RWPE1 (cell line): ENCODE data around the gene COMP.

Source experiments
- CTCF ChIA-PET: fragments of 350-600 bp; sonication (Branson Sonifier 250); formaldehyde crosslinking; extraction: SDS; loops from one replicate; lab custom pipeline; 2021; lab: Yijun Ruan, JAX
- POLR2A ChIA-PET: fragments of 400-600 bp; formaldehyde crosslinking; extraction: SDS; loops from one replicate; lab custom pipeline; 2020; ENCODE audit warnings: antibody characterized with exemption; ENCODE audit not compliant: low non-redundant PET; lab: Yijun Ruan, JAX
- DNase-seq: peaks from one replicate; pipeline ENCODE4 v3.0.0; 2012; ENCODE audit warnings: low spot score
- H3K27ac ChIP-seq: fragments of 450-650 bp; 2 replicates; pipeline ENCODE4 v1.5.1; 2017
- TF ChIP-seq, protein P1 (sequence below): fragments of 450-650 bp; conservative IDR thresholded peaks from 2 replicates; pipeline ENCODE4 v1.5.1; 2017; ENCODE audit warnings: low read depth, mild to moderate bottlenecking

The COMP gene

GRCh38 chr19:18796239-18796638 is 5.1 kb upstream of the COMP start:
- CTCF ChIA-PET = no interaction called here
- no peak for DNase-seq
- TF ChIP-seq, protein P1, sequence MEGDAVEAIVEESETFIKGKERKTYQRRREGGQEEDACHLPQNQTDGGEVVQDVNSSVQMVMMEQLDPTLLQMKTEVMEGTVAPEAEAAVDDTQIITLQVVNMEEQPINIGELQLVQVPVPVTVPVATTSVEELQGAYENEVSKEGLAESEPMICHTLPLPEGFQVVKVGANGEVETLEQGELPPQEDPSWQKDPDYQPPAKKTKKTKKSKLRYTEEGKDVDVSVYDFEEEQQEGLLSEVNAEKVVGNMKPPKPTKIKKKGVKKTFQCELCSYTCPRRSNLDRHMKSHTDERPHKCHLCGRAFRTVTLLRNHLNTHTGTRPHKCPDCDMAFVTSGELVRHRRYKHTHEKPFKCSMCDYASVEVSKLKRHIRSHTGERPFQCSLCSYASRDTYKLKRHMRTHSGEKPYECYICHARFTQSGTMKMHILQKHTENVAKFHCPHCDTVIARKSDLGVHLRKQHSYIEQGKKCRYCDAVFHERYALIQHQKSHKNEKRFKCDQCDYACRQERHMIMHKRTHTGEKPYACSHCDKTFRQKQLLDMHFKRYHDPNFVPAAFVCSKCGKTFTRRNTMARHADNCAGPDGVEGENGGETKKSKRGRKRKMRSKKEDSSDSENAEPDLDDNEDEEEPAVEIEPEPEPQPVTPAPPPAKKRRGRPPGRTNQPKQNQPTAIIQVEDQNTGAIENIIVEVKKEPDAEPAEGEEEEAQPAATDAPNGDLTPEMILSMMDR = no peak
- POLR2A ChIA-PET = no interaction called here
- no peak overlapping the region for H3K27ac ChIP-seq

DNA sequence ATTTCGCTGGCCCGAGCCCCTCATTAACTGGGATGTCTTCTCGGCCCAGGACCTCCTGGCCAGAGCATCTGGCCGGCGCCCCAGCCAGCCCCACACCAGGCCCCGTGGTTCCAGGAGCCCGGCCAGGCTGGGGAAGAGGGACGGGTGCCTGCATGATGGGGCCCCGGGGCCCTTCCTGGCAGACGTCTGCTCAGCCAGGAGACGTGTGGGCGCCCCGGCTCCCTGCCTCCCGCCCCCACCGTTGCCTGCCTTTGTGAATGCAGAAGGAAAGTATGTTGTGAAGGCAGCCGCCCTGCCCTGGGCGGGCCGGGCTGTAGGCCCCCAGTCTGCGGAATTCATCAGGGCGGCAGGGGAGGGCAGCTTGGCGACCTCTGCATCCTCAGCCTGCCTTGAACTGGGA is 4.4 kb upstream of the COMP start:
- DNase-seq = no peak
- ChIA-PET CTCF (no interaction called here), POLR2A (no interaction called here)
- no peak overlapping the region for H3K27ac ChIP-seq
- TF ChIP-seq, protein P1 = no peak

- TF ChIP-seq, protein P1 = no peak
- no peak overlapping the region for H3K27ac ChIP-seq
- CTCF ChIA-PET = interaction anchor here (0.7 kb wide), 1 partner anchor 38 kb away, joined by 3 read pairs; no protein-coding TSS in a partner anchor
- POLR2A ChIA-PET = no interaction called here
- no peak for DNase-seq
Observed at GRCh38 chr19:18794692-18795091, 3.6 kb upstream of the COMP start.

DNA sequence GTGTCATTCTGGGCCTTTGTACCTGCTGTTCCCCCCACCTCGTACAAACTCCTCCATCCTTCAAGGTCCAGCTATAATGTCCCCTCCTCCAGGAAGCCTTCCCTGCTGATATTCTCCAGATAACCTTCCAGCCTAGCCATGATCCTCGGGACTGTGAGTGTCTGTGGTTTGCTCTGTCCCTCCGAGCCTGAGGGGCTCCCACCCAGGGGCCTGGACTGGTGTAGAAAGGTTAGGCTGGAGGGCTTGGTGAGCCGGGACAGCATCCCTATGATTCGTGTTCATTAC is 2.9 kb upstream of the COMP start:
- no peak for DNase-seq
- H3K27ac ChIP-seq = no peak overlapping the region
- POLR2A ChIA-PET = no interaction called here
- CTCF ChIA-PET = interaction anchor here (0.6 to 0.7 kb wide), 2 partner anchors 27 to 38 kb away, joined by 3 read pairs; no protein-coding TSS in a partner anchor
- TF ChIP-seq, protein P1 = no peak

DNA sequence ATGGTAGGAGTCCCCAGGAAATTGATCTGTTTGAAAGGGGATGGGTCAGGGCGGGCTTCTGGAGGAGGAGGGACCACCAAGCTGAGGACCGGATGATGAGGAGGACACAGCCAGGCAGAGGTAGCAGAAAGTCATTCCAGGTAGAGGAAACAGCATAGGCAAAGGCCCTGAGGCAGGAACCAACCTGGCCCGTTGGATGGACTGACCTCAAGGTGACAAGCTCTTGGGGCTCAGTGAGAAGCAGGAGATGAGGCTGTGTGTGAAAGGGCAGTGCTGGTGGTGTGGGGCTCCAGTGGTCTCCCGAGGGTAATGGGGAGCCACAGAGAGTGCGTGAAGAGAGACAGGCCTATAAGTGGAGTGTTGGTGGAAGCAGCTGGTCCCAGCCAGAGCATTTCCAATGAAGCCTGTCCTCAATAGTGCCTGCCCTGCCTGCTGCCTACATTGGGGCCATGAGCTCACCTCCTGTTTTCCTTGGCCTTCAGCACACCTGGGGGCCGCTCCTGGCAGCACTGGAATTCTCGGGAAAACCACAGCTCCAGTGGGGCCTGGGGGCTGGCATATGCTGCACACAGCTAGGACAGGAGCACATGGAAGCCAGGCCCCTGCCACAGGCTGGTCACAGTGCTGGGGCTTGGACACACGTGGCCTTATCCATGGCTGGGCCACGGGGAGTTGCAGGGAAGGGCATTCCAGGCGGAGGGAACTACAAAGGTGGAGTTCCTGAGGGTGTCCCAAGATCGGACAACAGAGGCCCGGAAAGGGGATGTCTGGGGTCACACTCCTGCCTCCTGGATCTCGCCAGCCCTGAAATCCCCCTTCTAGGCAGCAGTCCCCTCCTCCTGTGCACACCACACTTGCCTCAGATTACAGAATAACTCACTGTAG is 2.3 kb upstream of the COMP start:
- no peak for DNase-seq
- ChIA-PET POLR2A (no interaction called here), CTCF (no interaction called here)
- TF ChIP-seq, protein P1 = no peak
- H3K27ac ChIP-seq = no peak overlapping the region

- H3K27ac ChIP-seq = no peak overlapping the region
- TF ChIP-seq, protein P1 = no peak
- POLR2A ChIA-PET = no interaction called here
- CTCF ChIA-PET = no interaction called here
- DNase-seq = no peak
Observed at GRCh38 chr19:18792661-18793060, 1.6 kb upstream of the COMP start.
